HG02981 (cell line): ENCODE measurements around the gene DUSP12.
"Not testable (repeated sequence)": the region's sequence is repeated elsewhere in the genome, so short reads cannot be mapped to it uniquely, and the experiment has no call there.

ENCODE experiments used
- ATAC-seq: cut with Tn5 transposase; IDR thresholded peaks from one replicate; pipeline ENCODE4 v1.9.1; 2021; ENCODE audit warnings: mild to moderate bottlenecking, moderate library complexity; ENCODE audit not compliant: unreplicated experiment

Gene DUSP12

GRCh38 chr1:161768986-161769672 lies 19.5 kb downstream of the DUSP12 start:
- no peak for ATAC-seq

DNA sequence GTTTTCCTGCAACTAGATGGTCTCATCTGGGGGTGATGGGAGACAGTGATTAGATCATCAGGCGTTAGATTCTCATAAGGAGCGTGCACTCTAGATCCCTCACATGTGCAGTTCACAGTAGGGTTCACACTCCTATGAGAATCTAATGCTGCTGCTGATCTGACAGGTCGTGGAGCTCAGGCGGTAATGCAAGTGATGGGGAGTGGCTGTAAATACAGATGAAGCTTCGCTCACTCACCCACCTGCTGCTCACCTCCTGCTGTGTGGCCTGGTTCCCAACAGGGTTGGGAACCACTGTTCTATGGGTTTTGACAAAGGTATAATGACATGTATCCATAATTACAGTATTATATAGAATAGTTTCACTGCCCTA lies 20.1 kb downstream of the DUSP12 start:
- not testable (repeated sequence) for ATAC-seq

- ATAC-seq: no peak
These were observed 20.7 kb downstream of the DUSP12 start for GRCh38 chr1:161770250-161770649.

- ATAC-seq: no peak
These were observed 21.6 kb downstream of the DUSP12 start for GRCh38 chr1:161771161-161771560.

DNA sequence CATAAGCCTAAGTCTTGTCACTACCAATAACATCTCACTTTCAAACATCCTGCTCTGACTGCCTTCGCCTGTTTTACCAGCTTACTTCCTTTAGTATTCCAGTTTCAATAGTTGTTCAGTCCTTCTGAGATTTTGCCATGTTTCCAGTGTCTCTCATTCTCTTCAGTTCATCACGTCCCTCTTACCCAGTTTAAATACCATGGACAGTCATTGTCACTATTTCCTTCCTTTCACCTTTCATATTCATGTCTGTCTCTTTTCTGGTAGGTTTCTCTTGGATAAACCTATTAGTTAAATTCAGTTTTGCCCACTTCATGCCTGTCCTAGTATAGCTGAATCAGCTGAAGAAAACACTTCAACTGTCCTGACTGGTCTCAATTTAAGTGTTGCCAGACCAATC lies 22.4 kb downstream of the DUSP12 start:
- no peak for ATAC-seq

DNA sequence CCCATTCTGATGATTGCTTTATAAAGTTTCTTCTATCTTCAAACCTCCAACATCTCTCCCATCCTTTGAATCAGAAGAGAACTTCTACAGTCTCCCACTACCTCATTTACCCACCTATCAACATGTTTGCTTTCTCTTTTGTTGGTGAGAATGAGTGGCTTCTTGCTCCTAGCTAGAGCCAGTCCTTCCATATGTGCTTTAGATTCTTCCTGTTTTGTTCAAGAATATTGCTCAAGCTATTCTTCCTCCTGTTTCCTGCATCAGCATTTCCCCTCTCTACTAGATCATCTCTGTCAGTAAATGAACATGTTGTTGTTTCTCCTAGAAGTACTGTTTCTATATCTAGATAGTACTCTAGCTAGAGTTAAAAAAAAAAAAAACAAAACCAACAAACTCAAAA lies 22.8 kb downstream of the DUSP12 start:
- ATAC-seq: no peak

GRCh38 chr1:161773791-161774190 lies 24.2 kb downstream of the DUSP12 start:
- ATAC-seq: no peak

GRCh38 chr1:161777261-161777660 lies 27.7 kb downstream of the DUSP12 start:
- ATAC-seq: no peak

DNA sequence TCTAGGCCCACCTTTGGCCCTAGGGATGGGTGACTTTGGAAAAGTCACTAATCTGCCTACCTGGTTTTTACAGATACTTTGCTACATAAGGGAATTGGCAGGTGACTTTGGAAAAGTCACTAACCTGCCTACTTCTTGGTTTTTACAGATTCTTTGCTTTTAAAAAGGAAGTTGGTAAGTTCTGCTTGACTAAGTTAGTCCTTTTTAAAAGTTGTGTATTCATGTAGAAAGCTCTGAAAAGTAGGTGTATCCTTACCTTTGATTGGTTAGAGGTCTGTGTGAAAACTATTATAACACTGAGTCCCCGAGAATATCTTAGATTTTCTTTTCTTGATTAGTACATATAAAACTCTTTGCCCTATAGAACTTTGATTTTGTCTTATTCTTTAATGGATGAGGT lies 28.9 kb downstream of the DUSP12 start:
- no peak for ATAC-seq

DNA sequence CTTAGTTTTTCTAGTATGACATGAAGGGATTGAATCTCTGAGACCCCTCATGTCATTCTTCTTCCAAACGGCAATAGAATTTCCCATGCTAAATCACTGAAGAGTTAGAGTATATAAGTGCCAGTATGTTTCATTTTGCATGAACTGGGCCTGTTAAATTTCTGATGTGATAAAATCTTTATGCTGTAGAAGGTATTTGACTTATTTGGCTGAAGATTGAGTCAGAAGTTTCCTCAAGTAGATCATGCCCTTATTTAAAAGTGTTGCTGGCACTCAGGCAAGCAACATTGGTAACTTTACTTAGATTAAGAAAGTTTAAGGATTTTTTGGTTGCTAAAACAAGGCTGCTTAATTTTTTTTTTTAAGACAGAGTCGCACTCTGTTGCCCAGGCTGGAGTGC lies 29.8 kb downstream of the DUSP12 start:
- ATAC-seq: no peak

- peak; percentile 50 for ATAC-seq
These were observed 32.4 kb downstream of the DUSP12 start for GRCh38 chr1:161781995-161782394.

DNA sequence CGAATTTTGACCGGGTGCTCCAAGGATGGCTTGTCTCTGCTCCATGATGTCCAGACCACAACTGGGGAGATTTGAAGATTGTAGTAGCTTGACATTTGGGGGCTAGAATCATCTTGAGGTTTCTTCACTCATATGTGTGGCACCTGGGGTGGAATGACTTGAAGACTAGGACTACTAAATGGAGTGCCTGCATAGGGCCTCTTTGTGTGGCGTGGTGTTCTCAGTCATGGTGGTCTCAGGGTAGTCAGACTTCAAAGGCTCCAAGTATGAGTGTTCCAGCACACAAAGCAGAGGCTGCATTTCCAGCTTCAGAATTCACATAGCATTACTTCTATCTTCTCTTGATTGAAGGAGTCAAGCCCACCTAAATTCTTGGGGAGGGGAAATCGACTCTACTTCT lies 33.3 kb downstream of the DUSP12 start:
- no peak for ATAC-seq

DNA sequence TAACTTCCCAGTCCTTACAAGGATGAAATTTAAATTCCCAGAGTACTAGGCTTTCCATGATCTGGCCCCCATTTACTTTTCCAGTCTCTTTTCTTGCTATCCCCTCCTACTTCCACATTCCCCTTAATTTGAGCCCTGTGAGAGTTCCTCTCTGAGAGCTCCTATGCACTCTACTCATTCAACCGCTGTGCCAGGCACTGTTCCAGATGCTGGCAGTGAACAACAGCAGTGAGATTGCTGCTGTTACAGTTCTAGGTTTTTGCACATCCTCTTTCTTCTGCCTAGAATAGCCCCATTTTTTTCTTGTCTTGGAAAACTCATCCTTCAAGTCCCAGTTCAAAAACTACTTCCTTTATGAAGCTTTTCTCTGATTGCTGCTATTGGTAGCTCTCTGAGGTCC lies 35.4 kb downstream of the DUSP12 start:
- ATAC-seq: no peak

GRCh38 chr1:161787355-161787754 lies 37.8 kb downstream of the DUSP12 start:
- no peak for ATAC-seq

DNA sequence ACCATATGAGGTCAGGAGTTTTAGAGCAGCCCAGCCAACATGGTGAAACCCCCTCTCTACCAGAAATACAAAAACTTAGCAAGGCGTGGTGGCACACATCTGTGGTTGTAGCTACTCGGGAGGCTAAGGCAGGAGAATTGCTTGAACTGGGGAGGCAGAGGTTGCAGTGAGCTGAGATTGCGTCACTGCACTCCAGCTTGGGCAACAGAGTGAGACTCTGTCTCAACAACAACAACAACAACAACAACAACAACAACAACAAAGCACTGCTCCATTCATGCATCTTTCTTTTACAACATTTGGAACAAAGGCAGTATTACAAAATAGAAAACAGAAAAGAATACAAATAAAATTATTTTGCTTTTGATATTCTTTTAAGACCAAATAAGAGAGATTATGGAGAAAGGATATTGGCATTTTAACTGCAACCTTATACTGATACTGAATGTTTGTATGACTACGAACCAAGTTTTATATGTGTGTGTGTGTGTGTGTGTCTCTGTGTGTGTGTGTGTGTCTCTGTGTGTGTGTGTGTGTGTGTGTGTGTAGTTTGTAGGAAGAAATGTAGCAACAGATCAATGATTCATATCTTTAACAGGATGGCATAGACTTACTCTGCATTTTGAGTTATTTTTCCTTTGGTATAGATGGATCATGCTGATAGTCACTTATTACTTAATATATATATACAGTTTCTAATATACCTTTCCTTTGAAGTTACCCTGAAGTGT lies 41.2 kb downstream of the DUSP12 start:
- ATAC-seq: no peak

DNA sequence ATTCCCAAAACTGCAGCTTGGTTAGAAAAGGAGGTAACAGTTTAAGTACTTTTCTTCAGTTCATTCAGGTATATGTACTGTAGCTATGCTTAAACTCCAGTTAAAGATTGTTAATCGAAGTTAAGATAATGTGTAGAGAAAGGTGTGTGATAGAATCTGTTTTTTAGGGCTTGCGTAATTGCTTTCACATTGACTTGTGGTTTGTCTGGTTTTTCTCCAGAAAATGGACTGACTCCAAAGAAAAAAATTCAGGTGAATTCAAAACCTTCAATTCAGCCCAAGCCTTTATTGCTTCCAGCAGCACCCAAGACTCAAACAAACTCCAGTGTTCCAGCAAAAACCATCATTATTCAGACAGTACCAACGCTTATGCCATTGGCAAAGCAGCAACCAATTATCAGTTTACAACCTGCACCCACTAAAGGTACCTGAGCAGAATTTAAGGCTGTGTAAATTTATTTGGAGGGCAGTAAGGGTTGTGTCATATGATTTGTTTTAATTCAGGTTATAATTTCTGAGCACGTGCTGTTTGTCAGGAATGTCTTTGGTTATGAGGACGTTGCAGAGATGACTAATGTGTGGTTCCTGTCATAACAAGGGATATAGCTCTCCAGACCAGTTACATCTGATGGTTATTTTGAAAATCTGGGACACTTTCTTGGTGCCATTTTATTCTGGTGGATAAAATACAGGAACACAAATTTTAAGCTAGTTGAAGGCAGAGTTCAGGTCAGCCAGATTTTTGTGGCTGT lies 42.5 kb downstream of the DUSP12 start:
- no peak for ATAC-seq

DNA sequence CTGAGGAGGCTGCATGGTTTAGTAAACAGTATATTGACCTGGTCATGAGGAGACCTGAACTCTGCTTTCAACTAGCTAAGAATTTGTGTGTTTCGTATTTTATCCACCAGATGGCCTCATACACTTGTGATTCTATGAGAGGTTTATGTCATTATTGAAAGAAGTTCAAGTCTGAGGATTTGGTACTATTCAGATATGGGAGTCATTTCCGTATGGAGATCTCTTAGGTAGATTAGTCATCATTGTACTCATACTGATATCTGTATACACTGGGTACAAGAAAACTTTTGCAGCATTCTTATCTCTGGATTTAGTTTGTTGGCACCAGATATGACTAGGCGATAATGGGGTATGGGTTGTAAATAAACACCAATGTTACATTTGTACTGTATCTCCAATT lies 43.2 kb downstream of the DUSP12 start:
- ATAC-seq: peak; percentile 85

GRCh38 chr1:161799792-161800191 lies 50.2 kb downstream of the DUSP12 start:
- ATAC-seq: no peak

DNA sequence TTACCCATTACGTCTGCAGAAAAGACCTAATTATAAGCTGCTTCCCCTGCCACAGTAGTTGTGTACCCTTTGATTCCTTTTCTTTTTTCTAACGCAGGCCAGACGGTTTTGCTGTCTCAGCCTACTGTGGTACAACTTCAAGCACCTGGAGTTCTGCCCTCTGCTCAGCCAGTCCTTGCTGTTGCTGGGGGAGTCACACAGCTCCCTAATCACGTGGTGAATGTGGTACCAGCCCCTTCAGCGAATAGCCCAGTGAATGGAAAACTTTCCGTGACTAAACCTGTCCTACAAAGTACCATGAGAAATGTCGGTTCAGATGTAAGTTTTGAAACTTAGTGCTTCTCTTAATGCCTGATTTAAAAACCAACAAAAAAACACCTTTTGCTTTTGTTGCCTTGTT lies 52.4 kb downstream of the DUSP12 start:
- no peak for ATAC-seq

DNA sequence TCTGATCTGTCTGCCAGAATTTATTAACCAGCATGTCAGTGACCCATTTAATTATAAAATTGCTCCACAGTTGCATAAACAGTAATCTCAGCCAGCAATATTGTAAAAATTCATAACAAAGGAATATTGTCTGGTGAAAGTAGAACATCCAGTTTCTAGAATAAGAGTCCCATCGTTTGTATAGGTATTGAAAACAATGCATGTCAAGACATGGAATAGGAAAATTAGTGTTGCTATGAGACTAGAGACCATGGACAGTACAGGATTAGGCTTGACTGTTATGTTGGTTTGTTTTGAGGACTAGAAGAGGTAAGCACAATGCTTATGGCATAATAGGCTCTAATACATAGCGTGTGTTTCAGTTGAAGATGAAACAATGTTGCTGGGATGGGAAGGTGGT lies 53.6 kb downstream of the DUSP12 start:
- no peak for ATAC-seq

DNA sequence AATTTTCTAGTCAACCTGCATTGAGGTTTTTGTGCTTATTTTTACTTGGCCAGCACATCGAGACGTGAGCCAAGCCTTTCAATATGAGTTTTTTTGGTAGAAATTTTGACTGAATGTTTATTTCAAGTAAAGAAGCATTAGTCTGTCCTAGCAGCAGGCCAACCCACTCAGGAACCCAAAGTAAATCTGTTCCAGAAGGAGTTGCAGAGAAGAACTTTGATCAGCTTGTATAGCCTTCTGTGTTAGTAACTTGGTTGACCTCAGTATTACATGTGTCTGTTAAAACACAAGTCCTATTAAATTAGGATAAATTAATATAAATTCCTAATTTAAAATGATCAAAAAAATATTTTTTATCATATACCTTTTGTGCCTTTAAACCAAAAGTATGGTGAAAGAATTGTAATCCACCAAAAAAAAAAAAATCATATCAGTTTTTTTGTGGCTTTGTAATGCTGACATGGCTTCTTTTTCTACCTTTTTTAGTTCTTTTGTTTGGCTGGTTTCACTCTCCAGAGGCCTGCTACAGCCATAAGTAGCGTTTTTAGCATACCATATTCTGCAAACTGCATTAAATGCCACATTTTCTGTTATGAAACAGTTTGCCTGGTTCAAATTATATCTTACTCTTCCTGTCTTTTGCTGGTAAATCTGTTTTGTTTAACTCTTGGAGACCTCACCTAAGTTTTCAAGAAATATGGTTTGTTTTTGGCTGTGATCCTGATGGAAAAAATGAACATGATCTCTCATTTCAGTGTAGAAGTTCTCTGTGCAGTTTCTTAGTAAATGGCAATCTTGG lies 56.0 kb downstream of the DUSP12 start:
- ATAC-seq: no peak
